Measurements from ENCODE around the gene LSR. TPM values are rescaled to one million over a fixed set of nuclear protein-coding genes. Genes with fewer than 3 reads are reported as not detected.

LSR gene
- polyA plus RNA-seq, 1 experiment = 0.42 TPM

DNA sequence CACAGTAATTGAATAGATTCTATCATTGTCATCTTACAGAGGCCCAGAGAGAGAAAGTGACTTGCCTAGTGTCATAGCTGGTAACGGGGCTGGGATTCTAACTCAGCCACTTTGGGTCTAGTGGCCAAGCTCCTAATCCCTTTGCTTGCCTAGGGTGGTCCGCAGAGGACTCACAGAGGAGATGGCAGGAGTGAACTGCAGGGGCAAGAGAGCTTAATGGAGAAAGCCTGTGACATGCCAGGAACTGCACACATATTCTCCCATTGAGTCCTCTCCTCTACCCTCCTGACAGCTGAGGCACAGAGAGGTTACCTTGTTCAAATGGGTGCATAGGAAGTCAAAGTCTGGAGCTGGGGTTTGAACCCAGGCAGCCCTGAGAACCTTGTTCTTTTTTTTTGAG lies 2.7 kb downstream of the LSR start:
- CTCF ChIA-PET = interaction anchor here (1.0 kb wide), 1 partner anchor 10 kb away, joined by 5 read pairs; no protein-coding TSS in a partner anchor
- DNase-seq (ENCODE audit: low read depth) = no peak
- Histone ChIP-seq H3K36me3 (ENCODE audit: control insufficient read depth, insufficient read depth, low read length) (no peaks in the 10 kb centered on the region), H3K4me3 (ENCODE audit: low read depth, low read length) (no peak overlapping the region), H3K27me3 (ENCODE audit: control insufficient read depth, insufficient read depth, low read length) (peaks cover 16% of the 10 kb centered on the region)
- POLR2A ChIA-PET = no interaction called here
- TF ChIP-seq, protein P1, sequence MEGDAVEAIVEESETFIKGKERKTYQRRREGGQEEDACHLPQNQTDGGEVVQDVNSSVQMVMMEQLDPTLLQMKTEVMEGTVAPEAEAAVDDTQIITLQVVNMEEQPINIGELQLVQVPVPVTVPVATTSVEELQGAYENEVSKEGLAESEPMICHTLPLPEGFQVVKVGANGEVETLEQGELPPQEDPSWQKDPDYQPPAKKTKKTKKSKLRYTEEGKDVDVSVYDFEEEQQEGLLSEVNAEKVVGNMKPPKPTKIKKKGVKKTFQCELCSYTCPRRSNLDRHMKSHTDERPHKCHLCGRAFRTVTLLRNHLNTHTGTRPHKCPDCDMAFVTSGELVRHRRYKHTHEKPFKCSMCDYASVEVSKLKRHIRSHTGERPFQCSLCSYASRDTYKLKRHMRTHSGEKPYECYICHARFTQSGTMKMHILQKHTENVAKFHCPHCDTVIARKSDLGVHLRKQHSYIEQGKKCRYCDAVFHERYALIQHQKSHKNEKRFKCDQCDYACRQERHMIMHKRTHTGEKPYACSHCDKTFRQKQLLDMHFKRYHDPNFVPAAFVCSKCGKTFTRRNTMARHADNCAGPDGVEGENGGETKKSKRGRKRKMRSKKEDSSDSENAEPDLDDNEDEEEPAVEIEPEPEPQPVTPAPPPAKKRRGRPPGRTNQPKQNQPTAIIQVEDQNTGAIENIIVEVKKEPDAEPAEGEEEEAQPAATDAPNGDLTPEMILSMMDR (IDR thresholded peaks at IDR 0.05; ENCODE audit: insufficient read depth, low read depth, low read length) = no peak

DNA sequence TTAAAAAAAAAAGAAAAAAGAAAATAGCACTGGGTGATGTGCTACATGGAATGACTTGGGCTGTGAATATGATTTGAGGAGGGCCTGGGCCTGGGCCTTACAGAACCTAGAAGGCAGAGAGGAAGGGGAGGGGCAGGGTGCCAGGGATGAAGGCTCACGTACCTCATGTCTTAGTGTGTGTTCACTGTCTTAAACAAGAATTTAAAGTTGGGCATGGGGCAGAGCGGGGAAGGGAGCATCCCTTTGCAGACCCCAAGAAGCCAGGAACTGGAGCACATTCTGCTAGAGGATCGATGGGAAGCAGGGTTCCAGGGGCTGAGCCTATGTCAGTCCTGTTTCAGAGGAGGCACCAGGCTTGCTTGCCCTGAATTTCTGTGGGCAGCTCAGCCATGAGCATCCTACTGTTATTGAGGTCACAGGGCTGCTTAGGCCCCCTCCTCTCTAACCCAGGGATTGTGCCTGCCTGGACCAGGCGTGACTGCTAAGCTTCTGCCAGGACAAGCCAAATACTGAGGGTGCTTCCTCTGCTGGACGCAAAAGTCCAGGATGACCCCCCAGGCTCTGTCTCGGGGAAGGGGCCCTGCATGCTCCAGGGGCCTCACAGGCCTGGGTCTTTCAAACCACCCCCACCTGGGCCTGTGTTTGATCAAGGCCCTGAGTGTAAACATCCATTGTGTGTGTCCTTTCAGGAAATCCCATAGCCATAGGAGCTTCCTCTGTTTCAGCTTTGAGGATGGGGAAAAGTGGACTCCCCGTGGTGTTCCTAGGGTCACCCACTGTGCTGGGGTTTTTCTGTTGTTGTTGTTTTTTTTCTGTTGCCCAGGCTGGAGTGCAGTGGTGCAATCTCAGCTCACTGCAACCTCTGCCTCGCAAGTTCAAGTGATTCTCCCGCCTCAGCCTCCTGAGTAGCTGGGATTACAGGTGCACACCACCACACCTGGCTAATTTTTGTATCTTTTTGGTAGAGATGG lies 4.8 kb downstream of the LSR start:
- H3K4me3 ChIP-seq (ENCODE audit: low read depth, low read length) = no peak overlapping the region
- H3K27me3 ChIP-seq (ENCODE audit: control insufficient read depth, insufficient read depth, low read length) = peaks cover 13% of the 10 kb centered on the region
- ChIA-PET POLR2A (interaction anchor here (0.7 kb wide), 1 partner anchor 274 kb away, joined by 3 read pairs; no protein-coding TSS in a partner anchor), CTCF (interaction anchor here (0.8 kb wide), 1 partner anchor 99 kb away, joined by 3 read pairs; the partner anchor contains the start of gene FXYD5)
- TF ChIP-seq, protein P1 (IDR thresholded peaks at IDR 0.05; ENCODE audit: insufficient read depth, low read depth, low read length) = no peak
- no peak for DNase-seq (ENCODE audit: low read depth)
- no peaks in the 10 kb centered on the region for H3K36me3 ChIP-seq (ENCODE audit: control insufficient read depth, insufficient read depth, low read length)

DNA sequence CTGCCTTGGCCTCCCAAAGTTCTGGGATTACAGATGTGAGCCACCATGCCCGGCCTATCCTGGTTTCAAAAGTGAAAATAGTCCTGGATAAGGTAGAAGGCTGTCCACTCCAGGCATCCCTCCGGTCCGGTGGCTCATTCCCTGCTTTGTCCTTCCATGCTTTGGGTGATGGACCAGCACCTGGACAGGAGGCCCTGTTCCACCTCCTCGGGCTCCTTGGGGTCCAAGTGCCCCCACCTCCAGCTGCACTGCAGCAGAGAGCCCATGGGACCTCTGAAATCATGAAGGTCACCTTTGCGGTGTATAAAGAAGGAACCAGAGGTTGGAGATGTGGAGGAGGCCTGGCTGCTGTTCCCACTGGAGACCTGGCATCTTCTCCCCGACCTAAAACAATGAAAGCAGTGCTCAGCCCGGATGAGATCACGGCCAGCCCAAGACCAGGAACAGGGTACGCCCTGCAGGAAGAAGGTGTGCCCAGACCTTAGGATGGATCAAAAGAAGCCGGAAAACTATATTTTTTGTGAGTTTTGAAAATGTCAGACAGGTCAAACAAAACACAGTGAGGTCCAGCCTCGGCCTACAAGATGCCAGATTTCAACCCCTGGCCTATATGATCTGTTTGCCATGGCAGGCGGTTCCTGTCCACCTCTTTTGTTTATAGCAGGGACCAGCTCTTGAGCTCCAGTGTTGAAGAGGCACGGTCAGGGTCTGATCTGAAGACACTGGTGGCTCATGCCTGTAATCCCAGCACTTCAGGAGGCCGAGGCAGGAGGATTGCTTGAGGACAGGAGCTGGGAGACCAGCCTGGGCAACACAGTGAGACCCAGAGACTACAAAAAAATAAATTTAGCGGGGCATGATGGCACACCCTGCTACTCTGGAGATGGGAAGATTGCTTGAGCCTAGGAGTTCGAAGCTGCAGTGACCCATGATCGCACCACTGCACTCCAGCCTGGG lies 5.8 kb downstream of the LSR start:
- Histone ChIP-seq H3K36me3 (ENCODE audit: control insufficient read depth, insufficient read depth, low read length) (no peaks in the 10 kb centered on the region), H3K27me3 (ENCODE audit: control insufficient read depth, insufficient read depth, low read length) (peaks cover 8% of the 10 kb centered on the region), H3K4me3 (ENCODE audit: low read depth, low read length) (no peak overlapping the region)
- ChIA-PET POLR2A (no interaction called here), CTCF (interaction anchor here (1.6 kb wide), 1 partner anchor 12 kb away, joined by 4 read pairs; no protein-coding TSS in a partner anchor)
- no peak for DNase-seq (ENCODE audit: low read depth)
- TF ChIP-seq, protein P1 (IDR thresholded peaks at IDR 0.05; ENCODE audit: insufficient read depth, low read depth, low read length) = no peak

DNA sequence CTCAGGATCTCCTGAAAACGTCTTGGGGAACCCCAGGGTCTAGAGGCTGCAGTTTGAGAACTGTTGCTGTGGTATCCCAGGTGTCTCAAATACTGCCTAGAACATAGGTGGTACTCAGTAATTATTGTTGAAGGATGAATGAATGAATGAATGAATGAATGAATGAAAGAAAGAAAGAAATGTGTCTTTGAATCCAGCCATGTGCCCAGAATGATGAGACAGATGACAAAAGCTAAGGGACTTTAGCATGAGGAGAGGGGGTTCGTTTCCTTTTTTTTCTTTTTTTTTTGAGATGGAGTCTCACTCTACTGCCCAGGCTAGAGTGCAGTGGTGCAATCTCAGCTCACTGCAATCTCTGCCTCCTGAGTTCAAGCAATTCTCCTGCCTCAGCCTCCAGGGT lies 7.8 kb downstream of the LSR start:
- no peak for DNase-seq (ENCODE audit: low read depth)
- H3K36me3 ChIP-seq (ENCODE audit: control insufficient read depth, insufficient read depth, low read length) = no peaks in the 10 kb centered on the region
- peaks cover 6% of the 10 kb centered on the region for H3K27me3 ChIP-seq (ENCODE audit: control insufficient read depth, insufficient read depth, low read length)
- TF ChIP-seq, protein P1 (IDR thresholded peaks at IDR 0.05; ENCODE audit: insufficient read depth, low read depth, low read length) = no peak
- no peak overlapping the region for H3K4me3 ChIP-seq (ENCODE audit: low read depth, low read length)
- CTCF ChIA-PET = no interaction called here
- POLR2A ChIA-PET = no interaction called here

DNA sequence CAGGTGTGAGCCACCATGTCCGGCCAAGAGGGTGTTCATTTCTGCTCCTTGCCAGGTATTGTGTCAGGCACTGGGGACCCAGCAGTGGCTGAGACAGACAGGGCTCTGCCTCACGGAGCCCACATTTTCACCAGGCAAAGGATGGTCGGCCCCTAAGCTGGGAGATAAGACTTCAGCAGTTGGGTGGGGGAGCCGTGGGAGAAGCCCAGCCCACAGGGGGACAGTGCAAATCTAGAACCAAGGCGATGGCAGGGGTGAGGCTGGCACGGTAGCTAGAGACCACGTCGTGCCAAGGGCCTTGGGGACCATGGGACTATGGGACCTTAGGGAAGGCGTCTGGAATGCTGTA lies 8.3 kb downstream of the LSR start:
- H3K36me3 ChIP-seq (ENCODE audit: control insufficient read depth, insufficient read depth, low read length) = no peaks in the 10 kb centered on the region
- TF ChIP-seq, protein P1 (IDR thresholded peaks at IDR 0.05; ENCODE audit: insufficient read depth, low read depth, low read length) = no peak
- DNase-seq (ENCODE audit: low read depth) = no peak
- peaks cover 6% of the 10 kb centered on the region for H3K27me3 ChIP-seq (ENCODE audit: control insufficient read depth, insufficient read depth, low read length)
- ChIA-PET CTCF (no interaction called here), POLR2A (no interaction called here)
- no peak overlapping the region for H3K4me3 ChIP-seq (ENCODE audit: low read depth, low read length)
